HL-60 (cell line): ENCODE measurements around the gene PGLYRP2.

ENCODE experiments used
- CTCF ChIP-seq: IDR thresholded peaks from one replicate; pipeline ENCODE4 v1.5.1; 2011; ENCODE audit warnings: low read length, control low read depth, inconsistent platforms; ENCODE audit not compliant: insufficient read depth
- POLR2AphosphoS5 ChIP-seq: IDR thresholded peaks from 2 replicates; pipeline ENCODE4 v1.6.1; 2012; ENCODE audit warnings: low read depth
- REST ChIP-seq: IDR thresholded peaks from 2 replicates; pipeline ENCODE4 v1.6.1; 2012; ENCODE audit warnings: low read depth; ENCODE audit not compliant: insufficient replicate concordance

GRCh38 chr19:15421721-15422260 lies 57.5 kb downstream of the PGLYRP2 start:
- no peak for TF ChIP-seq CTCF
- no peak for TF ChIP-seq POLR2AphosphoS5
- no peak for TF ChIP-seq REST
